Testis (tissue), 3 donors: Measurements from ENCODE around the gene TRIM63. TPM values are rescaled to one million over a fixed set of nuclear protein-coding genes. Genes with fewer than 3 reads are reported as not detected.

Source experiments
- DNase-seq: peaks from one replicate; pipeline ENCODE4 v3.0.0-alpha.2; 2019
- H3K27ac ChIP-seq, 2 donors: fragments of 200-600 bp; sonication (generic); one replicate each; pipeline ENCODE4 v1.5.1; 2019
- H3K27me3 ChIP-seq: fragments of 200-600 bp; sonication (generic); one replicate; pipeline ENCODE4 v1.5.1; 2019
- H3K36me3 ChIP-seq: fragments of 200-600 bp; sonication (generic); one replicate; pipeline ENCODE4 v1.5.1; 2017; ENCODE audit warnings: low read depth; ENCODE audit errors: missing control alignments
- H3K4me1 ChIP-seq: fragments of 200-600 bp; sonication (generic); one replicate; pipeline ENCODE4 v1.5.1; 2019
- H3K4me3 ChIP-seq, 2 donors: fragments of 200-600 bp; sonication (generic); one replicate each; pipeline ENCODE4 v1.5.1; 2017 to 2019
- H3K9me3 ChIP-seq: fragments of 200-600 bp; sonication (generic); one replicate; pipeline ENCODE4 v1.5.1; 2017
- POLR2A ChIP-seq: fragments of 450-650 bp; IDR thresholded peaks from one replicate; pipeline ENCODE4 v1.6.1; 2017; ENCODE audit warnings: antibody characterized with exemption, mild to moderate bottlenecking, moderate library complexity
- WGBS, 2 donors: methylation state at CpG; one replicate each; pipeline ENCODE4 v1.1.5; 2018; 5-methylcytosine and 5-hydroxymethylcytosine counted together
- intact Hi-C: fragments of 100-400 bp; cut with DNase I; formaldehyde crosslinking; loops from one replicate; pipeline ENCODE4 v1.15.1; 2023; ENCODE audit warnings: low total_unique reads
- polyA plus RNA-seq: library from polyadenylated mRNA; stranded (reverse); fragments of 350-450 nt; fragmentation: Illumina TruSeq; extraction: RNeasy Lipid Tissue Mini Kit (QIAGEN cat#74804); gene quantifications from one replicate; pipeline ENCODE4 v1.2.3, GENCODE V29; 2014; ENCODE audit warnings: low read depth, low replicate concordance; ENCODE audit not compliant: insufficient read depth
- total RNA-seq, 2 donors: library from RNA; depleted of rRNA; stranded (reverse); fragments of >200 nt; gene quantifications; one replicate each; pipeline ENCODE4 v1.2.3, GENCODE V29; 2016
- TF ChIP-seq, protein P1 (sequence below), 3 experiments: fragments of 450-650 bp in 2 of 3; fragments of 200-600 bp in 1 of 3; sonication (generic) in 1 of 3; IDR thresholded peaks; one replicate each; pipeline ENCODE4 v1.5.1; 2016 to 2019; ENCODE audit warnings: antibody characterized with exemption in 3 of 3, mild to moderate bottlenecking in 2 of 3, moderate library complexity in 1 of 3

Gene TRIM63
- total and polyA plus RNA-seq, 3 donors from 2014 or later = 0.50 to 1.2 (median 0.71) TPM

DNA sequence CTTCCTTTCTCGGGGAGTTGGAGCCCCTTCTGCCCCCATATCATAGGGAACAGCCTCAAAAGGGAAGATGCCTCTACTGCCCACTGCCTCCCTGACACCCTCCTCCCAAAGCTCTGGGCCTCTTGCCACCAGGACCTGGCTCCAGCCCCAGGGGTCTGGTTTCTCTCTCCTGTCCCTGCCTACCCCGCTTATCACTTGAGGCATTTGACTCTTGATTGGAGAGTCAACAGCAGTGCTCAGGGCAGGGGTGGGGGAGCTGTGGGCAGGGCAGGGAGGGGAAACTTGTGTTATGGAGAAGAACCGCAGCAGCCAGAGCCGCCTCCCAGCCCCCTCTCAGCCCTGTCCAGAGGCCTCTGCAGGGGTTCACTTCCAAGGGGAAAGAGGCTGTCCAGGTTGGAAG lies 573 bp downstream of the TRIM63 start:
- no peak for DNase-seq
- H3K27me3 ChIP-seq = no peaks in the 10 kb centered on the region
- TF ChIP-seq POLR2A = no peak
- TF ChIP-seq, protein P1, sequence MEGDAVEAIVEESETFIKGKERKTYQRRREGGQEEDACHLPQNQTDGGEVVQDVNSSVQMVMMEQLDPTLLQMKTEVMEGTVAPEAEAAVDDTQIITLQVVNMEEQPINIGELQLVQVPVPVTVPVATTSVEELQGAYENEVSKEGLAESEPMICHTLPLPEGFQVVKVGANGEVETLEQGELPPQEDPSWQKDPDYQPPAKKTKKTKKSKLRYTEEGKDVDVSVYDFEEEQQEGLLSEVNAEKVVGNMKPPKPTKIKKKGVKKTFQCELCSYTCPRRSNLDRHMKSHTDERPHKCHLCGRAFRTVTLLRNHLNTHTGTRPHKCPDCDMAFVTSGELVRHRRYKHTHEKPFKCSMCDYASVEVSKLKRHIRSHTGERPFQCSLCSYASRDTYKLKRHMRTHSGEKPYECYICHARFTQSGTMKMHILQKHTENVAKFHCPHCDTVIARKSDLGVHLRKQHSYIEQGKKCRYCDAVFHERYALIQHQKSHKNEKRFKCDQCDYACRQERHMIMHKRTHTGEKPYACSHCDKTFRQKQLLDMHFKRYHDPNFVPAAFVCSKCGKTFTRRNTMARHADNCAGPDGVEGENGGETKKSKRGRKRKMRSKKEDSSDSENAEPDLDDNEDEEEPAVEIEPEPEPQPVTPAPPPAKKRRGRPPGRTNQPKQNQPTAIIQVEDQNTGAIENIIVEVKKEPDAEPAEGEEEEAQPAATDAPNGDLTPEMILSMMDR (IDR thresholded peaks at IDR 0.05) = no peak
- intact Hi-C loops = no loop called here
- H3K4me3 ChIP-seq = no peak overlapping the region
- no peaks in the 10 kb centered on the region for H3K4me1 ChIP-seq
- no peaks in the 10 kb centered on the region for H3K36me3 ChIP-seq
- H3K9me3 ChIP-seq = no peaks in the 10 kb centered on the region
- WGBS, 2 donors = 61 to 68% methylated on average over 2 to 4 of the region's 4 CpGs
- H3K27ac ChIP-seq = no peak overlapping the region

- TF ChIP-seq, protein P1 (IDR thresholded peaks at IDR 0.05) = no peak
- no peak for TF ChIP-seq POLR2A
Measured at GRCh38 chr1:26066160-26066559, 1.3 kb downstream of the TRIM63 start.

GRCh38 chr1:26064553-26064952 lies 2.9 kb downstream of the TRIM63 start:
- DNase-seq = no peak
- Histone ChIP-seq H3K27me3 (no peaks in the 10 kb centered on the region), H3K4me3 (no peak overlapping the region), H3K9me3 (no peaks in the 10 kb centered on the region), H3K36me3 (no peaks in the 10 kb centered on the region), H3K27ac (no peak overlapping the region), H3K4me1 (no peaks in the 10 kb centered on the region)
- 92 to 95% methylated on average over 2 to 3 of the region's 3 CpGs for WGBS, 2 donors
- intact Hi-C loops = no loop called here
- TF ChIP-seq POLR2A = no peak
- TF ChIP-seq, protein P1 (IDR thresholded peaks at IDR 0.05) = no peak

More at GRCh38 chr1:26066160-26066559, 1.3 kb downstream of the TRIM63 start:
- 64 to 86% methylated on average over 2 to 15 of the region's 15 CpGs for WGBS, 2 donors
- Histone ChIP-seq H3K27ac (no peak overlapping the region), H3K9me3 (no peaks in the 10 kb centered on the region), H3K36me3 (no peaks in the 10 kb centered on the region), H3K4me1 (no peaks in the 10 kb centered on the region), H3K4me3 (no peak overlapping the region), H3K27me3 (no peaks in the 10 kb centered on the region)
- DNase-seq = no peak
- intact Hi-C loops = no loop called here

GRCh38 chr1:26060832-26061574 lies 6.4 kb downstream of the TRIM63 start:
- WGBS, 2 donors = 71 to 84% methylated on average over 5 to 12 of the region's 12 CpGs
- intact Hi-C loops = no loop called here
- H3K27ac ChIP-seq = no peak overlapping the region

More at GRCh38 chr1:26060832-26061574, 6.4 kb downstream of the TRIM63 start:
- Histone ChIP-seq H3K9me3 (no peaks in the 10 kb centered on the region), H3K4me1 (no peaks in the 10 kb centered on the region), H3K36me3 (no peaks in the 10 kb centered on the region), H3K4me3 (no peak overlapping the region), H3K27me3 (no peaks in the 10 kb centered on the region)
- DNase-seq = no peak
- TF ChIP-seq, protein P1 (IDR thresholded peaks at IDR 0.05) = no peak
- no peak for TF ChIP-seq POLR2A
